H1 (cell line): Measurements from ENCODE around the gene COQ10B. TPM values are rescaled to one million over a fixed set of nuclear protein-coding genes. Genes with fewer than 3 reads are reported as not detected.

Experiments
- CTCF ChIA-PET: fragments of 300-600 bp; sonication (Branson Sonifier 250); formaldehyde crosslinking; loops from one replicate; lab custom pipeline; 2021; ENCODE audit not compliant: partially characterized antibody; lab: Charles Lee
- POLR2A ChIA-PET: fragments of 300-600 bp; sonication (Branson Sonifier 250); formaldehyde crosslinking; loops from one replicate; lab custom pipeline; 2021; ENCODE audit warnings: inconsistent platforms; ENCODE audit not compliant: partially characterized antibody; lab: Charles Lee
- DNase-seq, 2 experiments: peaks; one replicate each; pipeline versions ENCODE4 v3.0.0 to v3.0.0-alpha.2; 2010 to 2022; ENCODE audit warnings: low spot score in 2 of 2, low read depth in 1 of 2, mixed read lengths in 1 of 2
- FAIRE-seq: peaks from 2 replicates; lab custom pipeline; 2011; peaks lifted over from hg19 to GRCh38; lab: Jason Lieb, UNC
- H2AFZ ChIP-seq: 2 replicates; pipeline ENCODE4 v1.8.1; 2012; ENCODE audit warnings: low read length, inconsistent platforms
- H2AK5ac ChIP-seq: 2 replicates; pipeline ENCODE4 v1.6.1; 2013; ENCODE audit warnings: low read depth, low read length
- H2BK120ac ChIP-seq: replicated peaks from 2 replicates; pipeline ENCODE3; 2013; ENCODE audit warnings: low read depth, low read length, inconsistent platforms
- H2BK12ac ChIP-seq: 2 replicates; pipeline ENCODE4 v1.6.1; 2013; ENCODE audit warnings: low read depth, low read length
- H2BK15ac ChIP-seq: 2 replicates; pipeline ENCODE4 v1.6.1; 2013; ENCODE audit warnings: low read length
- H2BK20ac ChIP-seq: 2 replicates; pipeline ENCODE4 v1.6.1; 2013; ENCODE audit warnings: low read length
- H2BK5ac ChIP-seq: 2 replicates; pipeline ENCODE4 v1.6.1; 2013; ENCODE audit warnings: low read depth, low read length
- H3K14ac ChIP-seq: 2 replicates; pipeline ENCODE4 v1.6.1; 2013; ENCODE audit warnings: inconsistent platforms; ENCODE audit not compliant: insufficient read length
- H3K18ac ChIP-seq: 2 replicates; pipeline ENCODE4 v1.6.1; 2013; ENCODE audit warnings: low read length; ENCODE audit errors: extremely low read depth
- H3K23ac ChIP-seq: 2 replicates; pipeline ENCODE4 v1.6.1; 2013; ENCODE audit warnings: inconsistent platforms; ENCODE audit not compliant: insufficient read length
- H3K23me2 ChIP-seq: 2 replicates; pipeline ENCODE4 v1.6.1; 2013; ENCODE audit warnings: low read depth, low read length
- H3K27ac ChIP-seq: 2 replicates; pipeline ENCODE4 v1.6.1; 2011; ENCODE audit warnings: low read depth, low read length, inconsistent platforms
- H3K27me3 ChIP-seq, 4 experiments: replicated peaks in 1 of 4; 1 replicate in 1 of 4; 2 replicates in 3 of 4; pipeline versions ENCODE4 v1.6.1 to v1.8.1; 2011 to 2013; ENCODE audit warnings: low read length in 3 of 4, mild to moderate bottlenecking in 3 of 4, inconsistent platforms in 2 of 4, mixed read lengths in 2 of 4, moderate library complexity in 1 of 4; ENCODE audit not compliant: control insufficient read depth in 3 of 4, insufficient read depth in 3 of 4; ENCODE audit errors: extremely low read depth in 1 of 4
- H3K36me3 ChIP-seq, 4 experiments: 2 replicates each; pipeline versions ENCODE4 v1.6.1 to v1.8.1; 2011 to 2013; ENCODE audit warnings: mild to moderate bottlenecking in 4 of 4, low read length in 3 of 4, moderate library complexity in 2 of 4, control low read depth in 1 of 4, inconsistent platforms in 1 of 4; ENCODE audit not compliant: insufficient read depth in 4 of 4, control insufficient read depth in 2 of 4
- H3K4ac ChIP-seq: replicated peaks from 2 replicates; pipeline ENCODE3; 2013; ENCODE audit warnings: low read length, low read depth, mixed read lengths, inconsistent platforms; ENCODE audit not compliant: insufficient read length
- H3K4me1 ChIP-seq, 4 experiments: replicated peaks in 1 of 4; 1 replicate in 1 of 4; 2 replicates in 3 of 4; pipeline versions ENCODE4 v1.6.1 to v1.8.1; 2011 to 2013; ENCODE audit warnings: low read length in 3 of 4, inconsistent platforms in 2 of 4, mixed read lengths in 1 of 4; ENCODE audit not compliant: insufficient read depth in 4 of 4, control insufficient read depth in 3 of 4
- H3K4me2 ChIP-seq, 2 experiments: 2 replicates each; pipeline versions ENCODE4 v1.6.1 to v1.8.1; 2011 to 2013; ENCODE audit warnings: low read depth in 2 of 2, low read length in 2 of 2, control low read depth in 1 of 2, inconsistent platforms in 1 of 2, mild to moderate bottlenecking in 1 of 2; ENCODE audit not compliant: insufficient read depth in 1 of 2
- H3K4me3 ChIP-seq, 4 experiments: fragments of 200-600, 300-600 bp in 1 of 4; sonication (generic), shearing (Covaris generic), sonication (Bioruptor Twin) in 1 of 4; 2 replicates each; pipeline versions ENCODE4 v1.5.1 to v1.8.1; 2011 to 2016; ENCODE audit warnings: low read length in 4 of 4, low read depth in 3 of 4, control low read depth in 2 of 4, inconsistent platforms in 2 of 4, mild to moderate bottlenecking in 2 of 4, mixed read lengths in 1 of 4, moderate library complexity in 1 of 4; ENCODE audit not compliant: insufficient read depth in 2 of 4; ENCODE audit errors: extremely low read depth in 1 of 4
- H3K56ac ChIP-seq: replicated peaks from 2 replicates; pipeline ENCODE3; 2013; ENCODE audit warnings: low read depth, mild to moderate bottlenecking, mixed read lengths, low read length, inconsistent platforms; ENCODE audit not compliant: insufficient read length
- H3K79me1 ChIP-seq: 2 replicates; pipeline ENCODE4 v1.6.1; 2013; ENCODE audit warnings: low read depth, low read length, control low read depth
- H3K79me2 ChIP-seq, 2 experiments: 2 replicates each; pipeline versions ENCODE4 v1.6.1 to v1.8.1; 2012 to 2013; ENCODE audit warnings: low read length in 2 of 2, mild to moderate bottlenecking in 2 of 2, inconsistent platforms in 1 of 2; ENCODE audit not compliant: insufficient read depth in 2 of 2, control insufficient read depth in 1 of 2
- H3K9ac ChIP-seq, 4 experiments: replicated peaks in 1 of 4; 1 replicate in 1 of 4; 2 replicates in 3 of 4; pipeline versions ENCODE4 v1.6.1 to v1.8.1; 2011 to 2013; ENCODE audit warnings: low read depth in 3 of 4, low read length in 3 of 4, control low read depth in 2 of 4, mild to moderate bottlenecking in 2 of 4, moderate library complexity in 2 of 4, inconsistent platforms in 1 of 4; ENCODE audit errors: extremely low read depth in 1 of 4
- H3K9me3 ChIP-seq, 2 experiments: 2 replicates each; pipeline versions ENCODE4 v1.6.1 to v1.8.1; 2012 to 2013; ENCODE audit warnings: mild to moderate bottlenecking in 2 of 2, moderate library complexity in 2 of 2, control low read depth in 1 of 2, inconsistent platforms in 1 of 2, low read depth in 1 of 2, low read length in 1 of 2, mixed read lengths in 1 of 2; ENCODE audit not compliant: insufficient read depth in 2 of 2
- H4K20me1 ChIP-seq, 2 experiments: replicated peaks in 1 of 2; 2 replicates each; pipeline versions ENCODE3 to v1.8.1; 2011 to 2013; ENCODE audit warnings: inconsistent platforms in 2 of 2, low read length in 2 of 2, mild to moderate bottlenecking in 1 of 2; ENCODE audit not compliant: insufficient read depth in 2 of 2, control insufficient read depth in 1 of 2
- H4K5ac ChIP-seq: 2 replicates; pipeline ENCODE4 v1.6.1; 2013; ENCODE audit warnings: low read length, low read depth, mixed read lengths, inconsistent platforms; ENCODE audit not compliant: insufficient read length
- H4K8ac ChIP-seq: 2 replicates; pipeline ENCODE4 v1.8.0; 2013; ENCODE audit warnings: mild to moderate bottlenecking, moderate library complexity, low read length, inconsistent platforms; ENCODE audit not compliant: insufficient read depth; ENCODE audit errors: extremely low read depth
- H4K91ac ChIP-seq: replicated peaks from 2 replicates; pipeline ENCODE3; 2013; ENCODE audit warnings: low read length, mixed read lengths, inconsistent platforms; ENCODE audit not compliant: insufficient read length
- KDM4A ChIP-seq: IDR thresholded peaks from one replicate; pipeline ENCODE4 v1.7.1; 2012; ENCODE audit warnings: low read depth, mild to moderate bottlenecking, moderate library complexity, low read length, inconsistent platforms; ENCODE audit not compliant: severe bottlenecking
- WGBS, 2 experiments: shearing (Covaris generic) in 1 of 2; methylation state at CpG; one replicate each; pipeline versions ENCODE4 v1.1.6 to v1.1.7; 2013 to 2015; ENCODE audit warnings: low lambda C conversion rate in 2 of 2, mixed read lengths in 2 of 2, inconsistent platforms in 1 of 2, low coverage in 1 of 2, missing lambda C conversion rate in 1 of 2; ENCODE audit not compliant: insufficient replicate concordance in 2 of 2, insufficient coverage in 1 of 2, insufficient read length in 1 of 2; ENCODE audit errors: extremely low coverage in 1 of 2, missing lambda C conversion rate in 1 of 2; 5-methylcytosine and 5-hydroxymethylcytosine counted together
- polyA plus RNA-seq, 7 experiments: library from polyadenylated mRNA; depleted of rRNA in 3 of 7; stranded (reverse) in 5 of 7; unstranded in 2 of 7; fragments of >200 nt in 5 of 7; fragments of 200-250 nt in 2 of 7; gene quantifications; 1 replicate in 5 of 7; 2 replicates in 1 of 7; 4 replicates in 1 of 7; pipeline versions ENCODE4 v1.2.1 to v1.2.3, GENCODE V29; 2011 to 2013; ENCODE audit warnings: missing spikeins in 2 of 7, mixed read lengths in 2 of 7
- total RNA-seq: library from RNA; stranded (reverse); fragmentation: NEBNext Ultra II Directional; extraction: Animal tissue kit (Norgen Biotek cat#: 25700); gene quantifications from 2 replicates; pipeline ENCODE4 v1.2.1, GENCODE V29; 2021

COQ10B gene
- total and polyA plus RNA-seq, 2 of the 8 experiments (the other 6 are each of a cell fraction or from before 2014, with no cell fraction given), result 1.9 to 17.3 TPM

- Histone ChIP-seq H3K18ac (no peak overlapping the region), H3K79me2 (peaks cover 72 to 98% of the 10 kb centered on the region in 2 experiments), H2BK120ac (no peak overlapping the region), H3K56ac (no peak overlapping the region), H3K9ac (no peak overlapping the region), H4K20me1 (peaks cover 25 to 41% of the 10 kb centered on the region in 2 experiments), H2AK5ac (no peak overlapping the region), H3K14ac (no peak overlapping the region), H2BK12ac (no peak overlapping the region), H4K91ac (no peak overlapping the region), H2AFZ (no peak overlapping the region), H3K23ac (no peak overlapping the region), H3K4me2 (no peak overlapping the region), H3K27me3 (no peaks in the 10 kb centered on the region), H3K27ac (no peak overlapping the region), H3K4me3 (no peak overlapping the region), H2BK5ac (no peak overlapping the region), H4K5ac (no peak overlapping the region), H2BK15ac (no peak overlapping the region), H3K9me3 (no peaks in the 10 kb centered on the region), H3K79me1 (0 out of 2 replicates have a peak, but pooled peaks cover 2% of the 10 kb centered on the region), H3K36me3 (peaks cover 4 to 26% (median 9%) of the 10 kb centered on the region in 4 experiments; a peak in 7 of 8 replicates), H3K4me1 (peaks cover 0 to 3% (median 1%) of the 10 kb centered on the region in 4 experiments; a peak in 4 of 7 replicates), H3K4ac (no peak overlapping the region), H4K8ac (no peak overlapping the region), H3K23me2 (no peaks in the 10 kb centered on the region), H2BK20ac (no peak overlapping the region)
- ChIA-PET CTCF (interaction anchor here (0.6 kb wide), 1 partner anchor 43 kb away, joined by 3 read pairs; no protein-coding TSS in a partner anchor), POLR2A (interaction anchor here (0.5 to 3.5 kb wide), 6 partner anchors 14 to 140 kb away, joined by 3 to 14 read pairs (median 4); partner anchors contain the start of genes COQ10B and HSPD1)
- 83% methylated on average over 2 of the region's 2 CpGs; no CpG with 5 or more reads in 1 of the 2 experiments for WGBS, 2 experiments
- no peak for FAIRE-seq
- no peak for DNase-seq
- no peak for TF ChIP-seq KDM4A
These were observed 26.4 kb upstream of the COQ10B start for GRCh38 chr2:197426723-197427603.
